Hepatic stellate cell (primary cell): ENCODE data around the gene ADPRM.
"Not testable (repeated sequence)": the region's sequence is repeated elsewhere in the genome, so short reads cannot be mapped to it uniquely, and the experiment has no call there.

Experiments
- DNase-seq: peaks from one replicate; pipeline ENCODE4 v3.0.0; 2011; ENCODE audit warnings: low spot score

The ADPRM gene

GRCh38 chr17:10697092-10698081 is at the start of gene ADPRM, which contains the start of gene SCO1:
TSS of gene ADPRM (plus strand) at chr17:10697594. CDS start at chr17:10704927, 7,333 bp downstream.
TSS of gene SCO1 (minus strand) at chr17:10697533. CDS start at chr17:10697507, 26 bp downstream.
- DNase-seq: peak; percentile 87

GRCh38 chr17:10648381-10648780 is 49.0 kb upstream of the ADPRM start:
- DNase-seq: no peak

GRCh38 chr17:10648956-10649355 is 48.4 kb upstream of the ADPRM start:
- peak; percentile 20 for DNase-seq

GRCh38 chr17:10649602-10650001 is 47.8 kb upstream of the ADPRM start:
- DNase-seq: no peak

GRCh38 chr17:10651927-10652326 is 45.5 kb upstream of the ADPRM start:
- no peak for DNase-seq

- DNase-seq: no peak
Observed at GRCh38 chr17:10652984-10653659, 44.3 kb upstream of the ADPRM start.

- DNase-seq: no peak
Observed at GRCh38 chr17:10653987-10654386, 43.4 kb upstream of the ADPRM start.

- no peak for DNase-seq
Observed at GRCh38 chr17:10657148-10657547, 40.2 kb upstream of the ADPRM start, which contains the start of gene MYH3. TSS of gene MYH3 (minus strand) at chr17:10657309. CDS start at chr17:10655064, 2,245 bp downstream.

GRCh38 chr17:10657879-10658278 is 39.5 kb upstream of the ADPRM start:
- no peak for DNase-seq

GRCh38 chr17:10661437-10661836 is 36.0 kb upstream of the ADPRM start:
- no peak for DNase-seq

GRCh38 chr17:10663231-10663630 is 34.2 kb upstream of the ADPRM start:
- no peak for DNase-seq

- DNase-seq: no peak
Observed at GRCh38 chr17:10664571-10664970, 32.8 kb upstream of the ADPRM start.

- no peak for DNase-seq
Observed at GRCh38 chr17:10666906-10667305, 30.5 kb upstream of the ADPRM start.

GRCh38 chr17:10668775-10669174 is 28.6 kb upstream of the ADPRM start:
- DNase-seq: peak; percentile 50

- DNase-seq: no peak
Observed at GRCh38 chr17:10673312-10673711, 24.1 kb upstream of the ADPRM start.

GRCh38 chr17:10674704-10675103 is 22.7 kb upstream of the ADPRM start:
- DNase-seq: no peak

- no peak for DNase-seq
Observed at GRCh38 chr17:10681866-10682446, 15.4 kb upstream of the ADPRM start.

- DNase-seq: peak; percentile 26
Observed at GRCh38 chr17:10683853-10684252, 13.5 kb upstream of the ADPRM start.

GRCh38 chr17:10687499-10687898 is 9.9 kb upstream of the ADPRM start:
- DNase-seq: no peak

GRCh38 chr17:10695875-10696407 is 1.5 kb upstream of the ADPRM start:
- DNase-seq: not testable (repeated sequence)

GRCh38 chr17:10698096-10698818 is 863 bp downstream of the ADPRM start:
- peak; percentile 29 for DNase-seq
